Mesenteric fat pad (tissue), 1 donor: ENCODE data around the gene AGAP1. TPM values are rescaled to one million over a fixed set of nuclear protein-coding genes. Genes with fewer than 3 reads are reported as not detected.

ENCODE experiments used
- DNase-seq: peaks from one replicate; pipeline ENCODE4 v3.0.0-alpha.2; 2020; ENCODE audit warnings: low spot score
- total RNA-seq: library from RNA; stranded (reverse); fragmentation: NEBNext Ultra II Directional; extraction: Animal tissue kit (Norgen Biotek cat#: 25700); gene quantifications from one replicate; pipeline ENCODE4 v1.2.1, GENCODE V29; 2021
- donor health status: DM: yes; HTN: yes; CAD: no.

The AGAP1 gene
- total RNA-seq, 1 donor from 2014 or later, result 26.5 TPM

- DNase-seq, result peak; percentile 55
These were observed 554.2 kb downstream of the AGAP1 start for GRCh38 chr2:236047886-236048540.

DNA sequence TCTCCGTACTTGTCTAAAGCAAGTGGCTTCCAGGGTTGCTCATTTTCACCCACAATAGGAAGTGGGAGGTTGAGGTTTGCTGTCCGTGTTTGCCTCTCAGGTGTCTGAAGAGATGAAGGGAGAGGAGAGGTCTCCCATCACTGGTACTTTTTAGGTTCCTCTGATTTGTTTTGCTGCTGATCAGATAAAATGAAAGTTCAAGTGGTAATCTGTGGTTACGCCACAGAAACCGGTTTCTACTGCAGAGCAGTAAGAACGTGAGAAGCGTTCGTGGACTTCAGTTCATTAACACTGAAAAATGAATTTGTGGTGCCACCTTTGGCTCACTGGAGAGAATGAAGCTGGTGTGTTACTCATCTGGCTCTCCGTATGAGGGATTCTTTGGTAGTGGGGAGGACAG is 556.1 kb downstream of the AGAP1 start:
- no peak for DNase-seq

DNA sequence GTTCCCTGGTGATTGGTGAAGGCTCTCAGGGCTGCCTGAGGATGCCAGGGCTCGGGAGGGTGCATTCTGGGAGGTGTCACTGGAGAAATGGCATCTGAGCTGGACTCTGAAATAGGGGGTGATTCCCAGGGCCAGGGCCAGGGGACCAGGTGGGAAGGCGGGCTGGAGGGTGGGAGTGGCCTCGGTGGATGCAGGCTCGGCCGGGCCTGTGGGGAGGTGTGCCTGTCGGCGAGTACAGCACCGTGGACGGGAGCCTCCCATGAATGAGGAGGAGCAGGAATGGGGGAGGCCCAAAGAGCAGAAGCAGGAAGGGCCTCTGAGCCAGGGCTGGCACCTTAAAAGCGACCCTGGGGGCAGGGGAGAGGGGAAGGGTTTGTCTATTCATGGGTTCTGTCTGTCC is 557.5 kb downstream of the AGAP1 start:
- DNase-seq, result peak; percentile 47

DNA sequence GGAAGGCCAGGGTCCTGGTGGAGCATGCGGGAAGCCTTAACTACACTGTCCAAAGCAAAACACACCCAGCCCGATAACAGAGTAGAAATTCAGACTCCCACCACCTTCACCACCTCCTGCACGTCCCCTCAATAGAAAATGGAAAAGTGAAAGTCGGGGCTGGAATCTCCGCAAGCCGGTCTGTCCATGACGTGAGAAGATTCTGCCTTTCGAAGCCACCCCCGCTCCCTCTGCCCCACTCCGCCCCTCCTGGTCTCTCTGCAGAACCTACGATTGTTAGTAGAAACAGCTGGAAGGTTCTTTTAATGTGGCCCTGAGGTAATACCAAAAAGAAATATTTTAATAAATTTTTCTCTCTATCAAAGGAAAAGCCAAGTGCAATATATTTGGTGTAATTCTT is 558.0 kb downstream of the AGAP1 start:
- DNase-seq, result peak; percentile 72

DNA sequence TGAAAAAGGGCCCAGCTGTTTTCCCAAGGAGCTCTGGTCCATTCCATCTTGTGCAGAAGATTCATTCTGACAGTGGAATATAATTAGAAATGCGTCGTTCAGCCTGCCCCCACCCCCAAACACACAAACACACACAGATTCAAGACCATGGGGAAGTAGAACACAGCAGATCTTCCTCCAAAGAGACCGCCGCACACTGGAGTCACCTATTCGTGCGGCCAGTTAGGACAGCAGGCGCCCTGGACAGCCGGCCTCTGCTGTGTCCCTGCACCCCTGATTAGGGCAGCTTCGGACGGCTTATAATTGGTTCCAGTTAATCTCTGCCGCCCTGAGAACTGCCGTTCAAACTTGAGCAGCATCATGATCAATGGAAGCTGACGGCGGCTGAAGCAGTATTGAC is 558.4 kb downstream of the AGAP1 start:
- DNase-seq, result peak; percentile 75

GRCh38 chr2:236052926-236053821 is 559.3 kb downstream of the AGAP1 start:
- peak; percentile 82 for DNase-seq

DNA sequence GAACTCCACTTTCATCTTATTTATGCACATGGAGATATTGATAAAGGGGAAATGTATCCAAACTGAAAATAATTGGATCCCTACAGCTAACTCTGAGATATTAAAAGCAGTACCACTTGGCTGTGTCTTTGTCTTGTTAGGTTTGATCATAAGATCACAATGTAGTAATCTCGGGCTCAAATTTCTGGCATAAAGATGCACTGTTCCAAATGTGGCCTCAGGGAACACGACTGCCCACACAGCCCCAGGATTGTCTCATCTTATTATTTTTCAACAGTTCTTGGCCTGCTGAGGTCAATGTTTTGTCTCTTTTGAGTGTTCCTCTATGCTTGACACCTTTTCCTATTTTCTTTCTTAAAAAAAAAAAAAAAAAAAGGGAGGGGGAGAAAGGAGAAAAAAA is 560.3 kb downstream of the AGAP1 start:
- peak; percentile 2 for DNase-seq

DNA sequence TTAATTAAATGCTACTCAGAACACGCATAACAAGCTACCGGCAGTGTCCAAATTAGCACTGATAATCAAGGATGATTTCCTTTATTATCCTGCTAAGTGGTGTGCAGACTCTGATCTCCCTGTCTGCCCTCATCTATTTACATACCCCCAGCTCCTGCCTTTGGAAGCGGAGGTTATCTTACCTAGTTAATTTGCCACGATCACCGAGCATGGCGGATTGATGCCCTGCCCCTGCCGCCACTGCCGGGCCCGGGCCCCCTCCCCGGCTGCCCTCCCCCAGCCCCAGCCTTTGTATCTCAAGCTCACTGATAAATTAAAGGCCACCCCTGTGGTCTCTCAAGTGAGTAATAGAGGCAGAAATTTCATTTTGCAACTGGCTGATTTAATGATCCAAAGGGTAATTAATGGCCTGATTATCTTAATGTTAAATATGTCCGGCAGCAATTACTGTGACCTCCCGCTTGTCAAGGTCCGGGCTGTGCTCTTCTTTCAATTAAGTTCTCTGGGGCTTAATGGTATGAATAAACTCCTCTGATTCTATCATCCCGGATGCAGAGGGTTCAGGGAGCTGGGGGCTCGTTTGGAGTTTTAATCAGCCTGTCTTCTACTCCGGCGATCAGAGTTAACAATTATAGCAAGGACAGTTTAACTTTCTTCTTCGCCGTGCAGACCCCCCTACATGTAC is 560.9 kb downstream of the AGAP1 start:
- DNase-seq, result peak; percentile 64

DNA sequence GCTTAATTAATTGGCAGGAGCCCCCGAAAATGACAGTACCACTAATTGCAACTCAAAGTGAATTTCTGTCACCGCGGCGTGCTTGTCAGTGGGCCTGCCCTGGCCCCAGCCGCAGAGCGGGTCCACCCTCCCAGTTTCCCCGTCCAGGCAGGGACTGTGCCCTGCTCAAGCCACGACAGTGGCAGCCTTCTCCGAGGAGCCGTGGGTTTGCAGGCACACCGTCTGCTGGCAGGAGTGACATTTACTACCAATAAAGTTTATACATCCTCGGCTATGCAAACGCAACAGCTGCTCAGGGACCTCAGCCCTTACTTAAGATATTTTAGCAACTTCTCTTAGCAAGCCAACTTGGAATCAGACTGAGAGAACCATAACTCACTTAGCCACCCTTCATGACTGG is 561.6 kb downstream of the AGAP1 start:
- DNase-seq, result peak; percentile 62

GRCh38 chr2:236056141-236056540 is 562.3 kb downstream of the AGAP1 start:
- DNase-seq, result peak; percentile 55

DNA sequence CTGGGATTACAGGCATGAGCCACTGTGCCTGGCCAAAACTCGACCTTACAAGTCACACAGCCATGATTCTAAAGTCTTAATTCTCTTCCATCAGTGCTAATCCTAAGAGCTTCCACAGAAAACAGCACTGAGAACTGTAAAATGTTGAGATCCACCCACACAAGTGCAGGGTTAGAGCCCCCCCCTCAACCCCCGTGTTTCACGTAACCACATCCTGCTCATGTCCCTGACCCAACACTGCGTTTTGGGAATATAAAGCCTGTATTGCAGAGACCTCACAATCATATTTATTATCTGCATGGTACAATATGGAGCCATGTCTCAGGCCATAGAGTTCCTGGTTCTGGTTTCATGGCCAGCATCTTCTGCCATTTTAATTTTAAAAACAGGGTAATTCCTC is 563.5 kb downstream of the AGAP1 start:
- no peak for DNase-seq

DNA sequence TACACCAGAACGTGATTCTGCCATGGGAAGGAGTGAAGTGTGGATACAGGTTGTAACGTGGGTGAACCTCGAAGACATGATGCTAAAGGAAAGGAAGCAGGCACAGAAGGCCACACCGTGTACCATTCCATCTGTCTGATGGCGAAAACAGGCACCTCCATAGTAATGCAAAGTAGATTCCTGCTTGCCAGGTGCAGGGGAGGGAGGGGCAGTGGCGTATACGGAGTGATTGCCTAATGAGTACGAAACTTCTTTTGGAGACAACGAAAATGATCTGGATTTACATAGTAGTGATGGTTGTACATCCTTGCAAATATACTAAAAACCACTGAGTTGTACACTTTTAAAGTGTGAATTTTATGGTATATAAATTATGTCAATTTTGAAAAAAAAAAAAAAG is 567.7 kb downstream of the AGAP1 start:
- peak; percentile 12 for DNase-seq

DNA sequence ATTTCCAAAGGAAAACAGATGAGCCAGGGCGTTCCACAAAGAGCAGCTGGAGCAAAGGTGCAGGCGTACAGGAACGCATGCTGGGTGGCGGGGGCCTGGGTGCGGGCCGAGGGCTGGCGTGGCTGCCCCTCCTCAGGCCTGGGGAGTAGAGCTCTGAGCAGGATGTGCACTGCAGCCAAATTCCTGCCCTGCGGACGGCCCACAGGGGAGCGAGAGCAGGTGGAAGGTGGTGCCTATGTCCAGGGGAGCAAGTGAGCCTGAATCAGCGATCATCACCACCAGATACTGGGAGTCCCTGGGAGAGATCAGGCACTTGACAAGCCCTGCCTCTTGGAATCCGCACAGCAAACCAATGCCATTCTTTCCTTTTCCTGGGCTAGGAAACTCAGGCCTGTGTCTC is 568.1 kb downstream of the AGAP1 start:
- peak; percentile 65 for DNase-seq

GRCh38 chr2:236062806-236063205 is 569.0 kb downstream of the AGAP1 start:
- DNase-seq, result peak; percentile 82

DNA sequence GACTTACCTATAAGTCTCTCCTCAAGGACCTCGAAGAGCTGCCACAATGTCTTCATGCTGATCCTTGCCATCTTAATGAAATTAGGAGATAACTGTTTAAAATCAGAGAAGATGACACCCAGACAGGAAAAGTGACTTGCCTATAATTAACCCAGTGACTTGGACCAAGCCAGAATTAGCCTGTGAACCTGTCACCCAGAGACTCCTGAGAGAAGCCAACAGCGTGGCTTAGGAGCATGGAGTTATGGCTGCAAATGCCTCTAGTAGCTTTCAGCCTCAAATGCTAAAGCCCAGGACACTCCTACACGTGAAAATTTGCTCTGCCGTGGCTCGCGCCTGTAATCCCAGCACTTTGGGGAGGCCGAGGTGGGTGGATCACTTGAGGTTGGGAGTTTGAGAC is 570.2 kb downstream of the AGAP1 start:
- DNase-seq, result peak; percentile 26

DNA sequence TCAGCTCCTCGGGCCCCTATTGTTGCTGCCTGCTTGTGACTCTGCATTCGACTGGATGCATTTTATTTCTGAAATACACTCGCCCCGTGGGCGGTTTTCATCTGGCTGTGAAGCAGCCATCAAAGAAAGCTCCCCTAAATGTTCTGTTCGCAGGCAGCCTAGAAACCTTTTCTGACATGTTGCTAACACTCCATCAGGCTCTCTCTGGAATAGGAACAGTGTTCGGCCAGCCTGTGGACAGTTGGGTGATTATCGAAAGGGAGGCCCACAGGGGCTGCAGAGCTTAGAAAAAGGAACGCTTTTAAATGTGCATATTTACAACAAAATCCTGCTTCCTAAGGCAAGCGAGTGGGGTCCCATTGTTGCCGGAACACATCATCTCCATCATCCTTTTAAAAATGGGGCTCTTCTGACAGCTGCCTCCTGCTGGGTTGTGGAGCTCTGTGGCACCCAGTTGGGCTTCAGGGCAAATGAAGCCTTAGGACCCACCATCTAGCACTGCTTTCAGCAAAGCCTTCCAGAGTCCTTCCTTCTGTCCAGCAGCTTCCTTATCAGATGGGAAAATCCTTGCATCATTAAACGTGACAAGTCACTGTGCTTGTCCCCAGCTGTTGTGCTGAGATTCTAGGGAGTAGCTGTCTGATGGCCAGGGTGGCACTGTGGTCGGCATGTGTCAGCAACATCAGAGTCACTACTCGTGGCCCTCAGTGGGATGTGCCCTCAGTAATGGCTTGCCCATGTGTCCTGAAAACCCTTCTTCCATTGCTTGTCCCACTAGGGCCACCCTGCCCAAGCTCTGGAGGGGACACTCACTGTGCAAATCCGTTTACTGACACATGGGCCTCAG is 571.7 kb downstream of the AGAP1 start:
- peak; percentile 72 for DNase-seq

GRCh38 chr2:236070236-236070635 is 576.4 kb downstream of the AGAP1 start:
- no peak for DNase-seq

GRCh38 chr2:236073246-236073645 is 579.4 kb downstream of the AGAP1 start:
- no peak for DNase-seq

- no peak for DNase-seq
These were observed 580.2 kb downstream of the AGAP1 start for GRCh38 chr2:236073867-236074655.

DNA sequence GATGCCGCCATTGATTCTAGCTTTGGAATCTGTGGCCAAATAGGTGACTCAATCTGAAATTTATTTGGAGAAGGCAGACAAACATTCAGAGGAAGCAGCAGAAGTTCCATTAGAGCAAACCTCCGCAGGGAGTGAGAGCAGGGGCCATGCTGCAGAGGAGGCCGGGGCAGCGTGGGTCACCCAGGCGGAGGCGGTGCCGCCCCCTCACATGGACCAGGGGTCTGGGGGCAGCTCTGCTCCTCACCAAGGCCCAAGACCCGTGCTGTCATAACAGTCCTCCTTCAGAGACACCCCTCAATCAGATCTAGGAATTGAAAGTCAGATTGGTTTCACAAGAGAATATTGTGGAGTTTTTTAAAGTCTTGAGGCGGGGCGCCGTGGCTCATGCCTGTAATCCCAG is 582.0 kb downstream of the AGAP1 start:
- peak; percentile 47 for DNase-seq
